Epidermal melanocyte (primary cell): ENCODE data around the gene KLHL6.

Experiments used
- DNase-seq: peaks from one replicate; pipeline ENCODE4 v3.0.0; 2011; ENCODE audit warnings: low spot score; ENCODE audit not compliant: insufficient read length

The KLHL6 gene

DNA sequence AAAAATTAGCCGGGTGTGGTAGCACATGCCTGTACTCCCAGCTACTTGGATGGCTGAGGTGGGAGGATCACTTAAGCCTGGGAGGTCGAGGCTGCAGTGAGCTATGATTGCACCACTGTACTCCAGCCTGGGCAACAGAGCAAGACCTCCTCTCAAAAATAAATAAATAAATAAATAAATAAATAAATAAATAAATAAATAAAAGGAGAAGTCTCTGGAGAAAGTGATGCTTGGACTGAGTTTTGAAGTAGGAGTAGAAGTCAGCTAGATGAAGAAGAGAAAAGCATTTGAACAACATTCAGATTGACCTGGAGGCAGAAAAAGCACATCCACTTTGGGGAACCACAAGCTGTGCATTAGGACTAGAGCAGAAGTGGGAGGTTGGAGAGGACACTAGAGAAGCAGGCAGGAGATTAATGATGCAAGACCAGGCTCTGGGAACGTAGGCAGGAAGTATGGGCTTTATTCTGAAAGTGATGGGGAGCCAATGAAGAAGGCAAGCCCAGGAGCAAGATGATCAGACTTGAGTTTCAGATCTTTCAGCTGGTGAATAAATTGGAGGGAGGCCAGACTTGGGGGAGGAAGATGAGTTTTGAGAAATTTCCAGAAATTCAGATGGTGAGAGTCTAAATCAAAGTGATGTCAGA is 48.7 kb downstream of the KLHL6 start:
- DNase-seq, result no peak

DNA sequence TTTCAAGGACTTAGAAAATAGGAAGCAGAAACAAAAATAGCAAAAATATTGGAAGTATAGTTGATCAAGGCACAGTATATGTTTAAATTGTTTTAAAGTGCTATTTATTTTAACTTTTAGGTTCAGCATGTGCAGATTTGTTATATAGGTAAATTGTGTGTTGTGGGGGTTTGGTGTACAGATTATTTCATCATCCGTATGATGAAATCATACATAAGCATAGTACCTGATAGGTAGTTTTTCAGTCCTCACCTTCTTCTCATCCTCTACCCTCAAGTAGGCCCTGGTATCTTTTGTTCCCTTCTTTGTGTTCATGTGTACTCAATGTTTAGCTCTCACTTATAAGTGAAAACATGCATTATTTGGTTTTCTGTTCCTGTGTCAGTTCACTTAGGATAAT is 50.9 kb downstream of the KLHL6 start:
- DNase-seq, result no peak

DNA sequence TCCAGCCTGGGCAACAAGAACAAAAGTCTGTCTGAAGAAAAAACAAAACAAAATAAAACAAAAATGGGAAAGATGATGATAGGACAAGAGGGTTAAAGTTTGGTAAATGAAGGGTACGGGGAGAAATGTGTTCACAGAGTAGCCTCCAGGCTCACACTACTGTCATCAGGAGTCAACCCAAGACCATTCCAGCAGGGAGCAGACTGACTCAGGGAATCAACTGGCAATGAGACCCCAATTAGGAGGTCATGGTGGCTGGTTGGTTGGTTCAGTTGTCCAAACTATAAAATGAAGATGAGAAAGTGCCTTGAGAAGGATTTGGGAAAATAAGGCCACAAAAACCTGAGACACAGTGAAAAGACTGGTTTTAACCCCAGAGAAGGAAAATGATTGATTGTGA is 51.8 kb downstream of the KLHL6 start:
- no peak for DNase-seq

DNA sequence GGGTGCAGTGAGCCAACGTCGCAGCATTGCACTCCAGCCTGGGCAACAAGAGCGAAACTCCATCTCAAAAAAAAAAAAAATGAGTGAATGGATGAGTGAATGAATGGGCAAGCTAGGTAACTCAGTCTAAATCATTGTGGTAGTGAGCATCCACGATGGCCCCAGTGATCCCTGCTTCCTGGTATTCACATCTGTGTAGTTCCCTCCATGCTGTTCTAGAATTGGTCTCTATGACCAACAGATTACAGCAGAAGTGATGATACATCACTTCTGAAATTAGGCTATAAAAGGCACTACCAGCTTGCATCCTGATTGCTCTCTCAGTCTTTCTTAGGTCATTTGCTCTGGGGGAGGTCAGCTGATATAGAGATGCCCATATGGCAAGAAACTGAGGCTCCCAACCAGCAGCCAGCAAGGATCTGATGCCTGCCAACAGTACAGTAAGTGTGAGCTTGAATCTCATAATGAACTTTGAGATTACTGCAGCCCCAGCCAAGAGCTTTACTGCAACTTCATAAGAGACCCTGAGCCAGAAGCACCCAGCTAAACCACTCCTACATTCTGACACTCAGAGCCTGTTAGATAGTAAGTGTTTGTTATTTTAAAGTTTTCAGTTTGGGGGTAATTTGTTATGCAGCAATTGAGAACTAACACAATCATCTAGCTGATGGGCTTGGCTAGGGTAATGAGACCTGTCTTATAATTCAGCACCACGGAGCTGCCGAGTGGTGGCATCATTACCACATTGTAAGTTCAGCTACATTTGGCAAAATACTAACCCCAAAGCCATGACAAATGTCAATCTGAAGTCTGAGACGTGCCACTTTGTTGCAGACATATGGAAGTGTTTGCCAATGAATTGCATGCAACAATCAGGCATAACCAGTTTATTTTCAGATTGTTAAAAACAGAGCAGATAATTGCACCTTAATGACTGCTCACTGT is 53.0 kb downstream of the KLHL6 start:
- no peak for DNase-seq

DNA sequence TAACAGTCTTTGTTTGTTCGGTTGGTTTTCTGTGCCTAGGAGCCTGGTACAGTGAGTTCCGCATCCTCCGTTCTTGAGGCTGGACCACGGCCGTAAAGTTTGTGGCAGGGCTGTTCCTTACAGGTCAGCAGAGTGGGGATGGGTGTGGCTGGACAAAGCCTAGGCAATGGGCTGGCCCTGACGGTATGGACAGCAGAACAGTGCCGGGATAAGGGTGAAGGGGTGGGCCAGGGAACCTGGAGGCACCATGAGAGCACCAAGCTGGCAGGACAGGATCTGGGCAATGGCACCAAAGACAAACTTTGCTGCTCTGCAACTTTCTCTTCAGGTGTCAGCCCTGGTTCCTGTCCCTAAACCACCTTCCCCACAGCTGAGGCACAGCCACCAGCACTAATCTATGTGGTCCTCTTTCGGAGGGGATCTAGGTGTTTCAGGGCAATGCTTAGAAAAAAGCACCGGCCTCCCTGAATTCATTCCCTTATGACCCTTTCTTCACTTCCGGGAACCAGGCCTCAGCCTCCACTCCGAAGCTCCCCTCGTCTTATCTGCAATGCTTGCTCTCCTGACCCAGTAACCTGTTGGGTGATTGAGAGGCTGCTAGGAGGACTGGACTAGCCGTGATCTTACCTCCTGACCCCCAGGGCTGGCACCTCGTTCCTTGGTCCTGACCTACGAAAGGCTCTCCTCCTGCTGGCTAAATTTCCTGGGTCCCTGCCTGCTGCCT is 54.4 kb downstream of the KLHL6 start:
- DNase-seq, result no peak

DNA sequence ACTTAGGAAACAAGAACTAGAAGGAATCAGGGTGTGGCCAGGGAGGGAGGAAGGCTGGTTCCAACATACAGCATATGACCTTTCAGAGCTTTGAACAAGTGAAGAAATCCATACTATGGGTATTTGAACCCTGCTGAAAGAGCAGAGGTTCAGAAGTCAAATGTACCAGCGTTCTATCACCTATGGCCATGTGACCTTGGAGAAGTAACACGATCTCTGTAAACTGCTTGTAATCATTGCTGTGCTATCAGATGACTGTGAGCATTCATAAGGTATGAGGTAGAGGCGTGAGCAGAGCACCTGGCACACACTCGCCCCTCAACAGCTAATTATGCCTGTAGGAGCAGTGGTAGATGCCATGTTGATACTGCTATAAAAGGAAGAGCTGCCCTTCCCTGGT is 55.2 kb downstream of the KLHL6 start:
- no peak for DNase-seq

DNA sequence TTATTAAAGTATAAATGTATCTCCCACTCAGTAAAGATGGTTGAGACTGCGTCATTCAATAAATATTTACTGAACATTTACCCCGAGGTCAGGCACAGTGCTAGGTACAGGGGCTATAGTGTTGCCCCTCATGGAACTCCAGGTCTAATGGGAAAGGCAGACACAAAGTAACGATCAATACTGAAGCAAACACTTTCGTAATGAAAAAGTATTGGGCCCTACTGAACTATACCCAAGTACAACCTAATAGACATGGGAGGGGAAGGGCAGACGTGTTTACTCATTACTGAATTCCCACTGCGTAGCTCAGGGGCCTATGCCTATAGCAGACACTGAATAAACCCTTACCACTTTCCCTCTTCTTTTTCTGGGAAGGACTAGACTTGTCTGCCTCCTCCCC is 56.9 kb downstream of the KLHL6 start:
- no peak for DNase-seq

DNA sequence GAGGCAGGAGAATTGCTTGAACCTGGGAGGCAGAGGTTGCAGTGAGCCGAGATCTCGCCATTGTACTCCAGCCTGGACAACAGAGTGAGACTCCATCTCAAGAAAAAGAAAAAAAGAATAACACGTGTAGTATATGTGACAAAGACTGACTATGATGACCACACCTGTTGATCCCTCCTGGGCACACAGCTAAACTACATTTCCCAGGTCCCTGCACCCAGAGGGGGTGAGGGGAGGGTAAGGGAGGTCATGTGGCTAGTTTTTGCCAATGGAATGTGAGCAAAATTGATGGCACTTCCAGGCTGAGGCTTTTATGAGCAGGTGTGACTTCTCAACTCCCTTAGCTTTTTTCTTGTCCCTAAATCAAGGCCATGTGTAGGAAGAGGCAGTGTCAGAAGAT is 58.2 kb downstream of the KLHL6 start:
- no peak for DNase-seq

DNA sequence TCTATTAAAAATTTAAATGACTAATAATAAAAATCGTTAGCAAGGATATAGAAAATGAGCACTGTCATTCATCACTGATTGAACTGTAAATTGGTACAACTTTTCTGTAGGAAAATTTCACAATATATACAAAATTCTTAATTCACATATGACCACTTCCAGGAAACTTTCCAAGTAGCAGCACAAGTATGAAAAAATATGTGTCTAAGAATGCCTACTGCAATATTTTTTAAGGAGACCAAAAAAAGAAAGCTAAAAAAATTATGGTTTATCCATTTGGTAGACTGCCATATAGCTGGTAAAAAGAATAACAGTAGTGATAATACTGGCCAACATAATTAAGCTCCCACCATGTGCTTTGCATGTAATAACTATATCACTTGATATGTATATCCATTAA is 59.2 kb downstream of the KLHL6 start:
- DNase-seq, result no peak

DNA sequence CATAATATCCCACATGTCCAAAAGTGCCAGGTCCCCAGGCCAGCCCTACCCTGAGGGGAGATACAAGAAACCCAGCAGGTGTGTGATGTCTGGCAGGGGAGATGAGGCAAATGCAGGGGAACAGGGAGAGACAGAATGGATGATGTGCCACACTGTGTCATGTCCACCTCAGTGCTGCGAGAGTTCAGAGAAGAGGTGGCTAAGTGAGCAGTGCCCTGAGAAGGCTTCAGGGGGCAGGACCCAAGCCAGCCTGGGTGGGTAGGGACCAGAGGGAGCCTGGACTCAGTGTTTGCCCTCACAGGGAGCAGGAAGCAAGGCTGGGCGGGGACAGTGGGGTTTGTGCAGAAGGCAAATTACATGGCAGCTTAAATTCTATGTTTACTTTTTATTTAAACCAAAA is 61.2 kb downstream of the KLHL6 start:
- DNase-seq, result no peak

DNA sequence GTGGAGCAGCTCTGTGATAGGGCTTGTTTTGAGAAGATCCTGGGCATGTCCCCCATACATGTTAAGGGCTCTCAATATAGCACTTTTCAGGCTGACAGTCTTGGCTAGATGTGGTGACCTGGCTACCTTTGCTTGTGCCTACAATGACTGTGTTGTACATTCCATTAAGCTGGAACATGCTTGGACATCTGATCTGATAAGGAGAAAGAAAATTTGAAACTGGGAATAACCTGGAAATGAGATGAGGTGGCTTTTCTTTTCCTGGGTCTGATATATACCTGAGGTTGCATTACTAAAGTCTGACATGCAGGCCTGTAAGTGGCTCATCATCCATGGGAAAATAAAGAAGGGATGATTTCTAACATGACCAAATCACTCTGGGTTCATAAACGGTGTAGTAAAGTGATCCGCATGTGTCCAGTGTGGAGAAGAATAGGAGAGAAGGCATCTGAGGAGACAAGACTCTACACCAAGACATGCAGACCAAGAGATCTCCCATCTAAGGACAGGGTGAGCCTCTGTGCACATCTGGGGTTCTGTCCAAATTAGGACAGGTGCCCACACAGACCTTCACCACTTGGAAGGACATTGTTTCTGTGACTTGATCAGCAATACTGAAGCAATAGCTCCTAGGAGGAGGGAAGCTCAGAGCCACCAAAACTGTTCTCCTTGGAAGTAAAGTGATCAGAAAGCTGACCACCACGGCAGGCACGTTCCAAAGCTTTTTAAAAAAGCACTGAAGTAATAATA is 62.0 kb downstream of the KLHL6 start:
- DNase-seq, result no peak

DNA sequence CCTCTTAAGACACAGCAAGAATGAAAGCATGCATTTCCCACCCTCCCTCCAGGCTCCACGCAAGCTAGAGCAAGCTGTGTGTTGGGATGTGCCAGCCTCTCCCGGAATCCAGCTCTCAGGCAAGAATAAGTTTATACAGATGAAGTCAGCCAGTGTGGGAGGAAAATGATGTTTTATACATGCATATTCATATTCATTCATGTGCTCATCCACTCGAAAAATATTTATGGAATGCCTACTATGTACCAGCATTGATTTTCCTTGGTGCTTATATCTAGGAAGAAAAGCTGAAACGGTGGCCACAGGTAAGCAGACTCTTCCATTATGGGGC is 62.7 kb downstream of the KLHL6 start:
- no peak for DNase-seq

DNA sequence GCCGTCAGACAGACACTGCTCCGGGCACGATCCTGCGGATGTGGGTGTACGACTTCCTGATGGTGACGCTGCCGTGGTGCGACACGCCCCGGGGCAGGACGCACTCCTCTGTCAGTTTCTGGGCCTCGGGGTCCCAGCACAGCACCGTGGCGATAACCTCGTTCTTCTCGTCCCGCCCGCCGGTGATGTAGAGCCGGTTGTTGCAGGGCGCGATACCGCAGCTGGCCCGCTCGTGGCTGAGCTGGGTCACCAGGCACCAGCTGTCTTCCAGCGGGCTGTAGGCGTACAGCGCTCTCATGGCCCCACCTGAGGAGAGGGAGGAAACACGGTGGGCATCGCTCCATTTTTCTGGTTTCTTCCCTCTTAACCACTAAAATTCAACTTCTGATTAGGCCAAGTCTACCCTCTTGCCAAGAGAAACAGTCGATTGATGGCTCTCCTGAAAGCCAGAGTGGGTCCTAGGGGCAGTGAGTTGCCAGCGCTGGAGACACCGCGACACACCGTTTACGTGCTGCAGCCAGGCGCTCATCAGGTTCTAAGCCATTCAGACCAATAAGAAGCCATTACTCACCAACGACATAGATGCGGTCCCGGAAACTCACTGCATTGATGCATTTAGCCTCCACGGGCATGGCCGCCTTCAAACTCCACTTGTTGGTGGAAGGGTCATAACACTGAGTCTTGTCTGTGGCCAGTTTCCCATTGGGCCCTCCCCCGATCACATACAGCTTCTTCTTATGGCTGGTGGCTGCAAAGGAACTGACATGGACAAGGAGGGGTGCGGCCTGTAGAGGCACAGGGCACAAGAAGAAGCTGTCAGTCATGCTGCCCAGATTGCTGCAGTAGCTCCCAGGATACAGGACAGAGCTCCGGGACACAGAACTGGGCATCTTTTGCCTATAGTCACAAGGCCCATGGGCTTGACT is 63.3 kb downstream of the KLHL6 start:
- DNase-seq, result no peak

DNA sequence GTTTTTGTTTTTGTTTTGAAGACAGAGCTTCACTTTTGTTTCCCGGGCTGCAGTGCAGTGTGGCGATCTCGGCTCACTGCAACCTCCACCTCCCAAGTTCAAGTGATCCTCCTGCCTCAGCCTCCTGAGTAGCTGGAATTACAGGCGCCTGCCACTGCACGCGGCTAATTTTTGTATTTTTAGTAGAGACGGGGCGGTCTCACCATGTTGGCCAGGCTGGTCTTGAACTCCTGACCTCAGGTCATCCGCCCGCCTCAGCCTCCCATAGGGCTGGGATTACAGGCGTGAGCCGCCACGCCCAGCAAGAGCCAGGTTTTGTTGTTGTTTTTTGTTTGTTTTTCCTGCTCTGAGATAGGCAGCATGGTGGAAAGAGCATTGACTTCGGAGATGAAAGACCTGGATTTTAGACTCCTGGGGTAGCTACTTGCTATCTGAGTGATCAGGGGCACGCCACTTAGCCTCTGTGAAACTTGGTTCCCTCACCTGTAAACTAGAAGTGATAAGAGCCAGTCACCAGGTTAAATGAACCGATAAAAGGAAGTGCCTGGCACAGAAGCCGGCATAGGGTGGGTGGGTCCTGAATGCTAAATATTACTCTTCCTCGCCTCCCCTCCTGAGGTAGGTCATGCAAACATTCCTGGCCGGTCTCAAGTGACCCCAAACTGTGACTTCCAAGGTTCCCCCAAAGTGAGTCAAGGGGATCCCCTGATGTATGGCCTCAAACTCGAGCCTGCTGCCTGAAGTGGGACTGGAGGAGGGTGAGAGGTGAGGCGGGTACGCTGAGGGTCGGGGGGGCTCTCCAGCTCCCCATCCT is 64.2 kb downstream of the KLHL6 start:
- DNase-seq, result no peak

DNA sequence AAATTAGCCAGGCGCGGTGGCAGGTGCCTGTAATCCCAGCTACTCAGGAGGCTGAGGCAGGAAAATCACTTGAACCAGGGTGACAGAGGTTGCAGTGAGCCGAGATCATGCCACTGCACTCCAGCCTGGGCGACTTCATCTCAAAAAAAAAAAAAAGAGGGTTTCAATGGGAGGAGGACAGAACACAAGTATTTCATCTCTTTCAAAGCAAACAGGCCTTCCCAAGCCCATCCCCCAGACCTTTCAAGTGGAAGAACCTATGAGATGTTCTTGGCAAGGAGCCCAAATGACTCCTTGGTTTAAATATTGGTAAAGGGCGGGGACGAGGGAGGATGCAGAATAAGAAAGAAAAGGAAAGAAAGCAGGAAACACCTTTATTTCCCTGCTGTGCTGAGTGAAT is 64.9 kb downstream of the KLHL6 start:
- no peak for DNase-seq

DNA sequence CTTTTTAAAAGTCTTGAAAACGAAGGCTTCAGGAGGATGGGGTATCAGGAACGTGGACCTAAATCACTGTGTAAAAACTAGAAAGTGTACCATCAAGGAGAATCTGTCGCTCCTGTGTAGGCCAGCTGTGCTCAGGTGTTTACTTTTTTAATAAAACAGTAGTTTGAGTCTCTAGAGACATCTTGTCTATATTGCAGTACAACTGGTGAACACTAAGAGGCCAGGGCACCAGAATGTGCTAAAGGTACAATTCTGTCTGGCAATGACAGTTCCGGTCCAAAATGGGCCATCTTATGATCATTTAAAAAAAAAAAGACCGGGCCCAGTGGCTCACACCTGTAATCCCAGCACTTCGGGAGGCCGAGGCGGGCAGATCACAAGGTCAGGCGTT is 65.3 kb downstream of the KLHL6 start:
- no peak for DNase-seq

DNA sequence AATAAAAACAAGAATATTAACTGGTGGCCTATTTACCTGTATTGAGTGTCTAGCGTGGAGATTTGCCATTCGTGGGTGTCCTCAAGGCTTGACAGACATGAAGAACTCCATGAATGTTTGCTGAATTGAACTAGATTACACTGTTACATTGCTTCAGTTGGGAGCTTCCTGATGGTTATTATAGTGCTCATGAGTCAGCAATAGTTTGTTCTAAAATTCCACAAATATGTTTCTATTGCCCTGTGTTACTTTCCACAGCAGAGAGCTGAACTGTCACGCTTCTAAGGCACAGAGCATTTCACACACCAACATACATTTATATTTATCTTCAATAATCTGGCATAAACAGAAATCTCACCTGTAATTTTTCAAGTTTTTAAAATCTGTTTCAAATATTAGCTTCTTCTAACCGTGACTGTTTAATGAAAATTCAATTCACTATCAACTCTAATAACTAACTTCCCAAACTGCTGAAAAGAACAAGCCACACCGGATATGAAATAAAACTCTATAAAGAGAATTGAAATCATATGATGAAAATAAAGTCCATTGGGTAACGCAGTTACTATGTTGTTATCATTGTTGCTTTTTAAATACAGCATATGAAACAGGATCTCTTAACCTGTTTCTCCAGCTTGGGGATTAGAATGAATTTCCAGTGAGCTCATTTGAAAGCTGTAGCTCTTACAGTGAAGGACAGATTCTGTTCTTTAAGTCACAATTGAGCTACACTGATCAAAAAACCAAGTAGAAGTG is 65.9 kb downstream of the KLHL6 start:
- DNase-seq, result no peak

DNA sequence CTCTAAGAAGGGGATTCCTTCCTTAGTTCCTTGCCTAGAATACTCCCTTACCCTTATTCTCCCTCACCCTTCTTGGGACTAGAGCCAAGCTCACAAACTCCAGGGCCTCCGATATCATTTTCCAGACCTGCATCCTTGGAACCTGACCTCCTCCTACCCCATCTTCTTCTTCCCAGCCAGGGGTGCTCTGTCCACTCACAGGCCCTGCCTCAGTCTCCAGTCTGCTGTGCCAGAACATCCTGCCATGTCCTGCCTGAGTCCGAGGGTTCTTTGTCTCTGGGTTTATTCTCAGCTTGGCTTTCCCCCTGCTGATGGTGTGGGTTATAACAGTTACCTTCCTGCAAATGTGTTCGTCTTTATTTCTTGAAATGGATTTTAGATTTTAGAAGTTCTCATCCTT is 67.2 kb downstream of the KLHL6 start:
- DNase-seq, result no peak

DNA sequence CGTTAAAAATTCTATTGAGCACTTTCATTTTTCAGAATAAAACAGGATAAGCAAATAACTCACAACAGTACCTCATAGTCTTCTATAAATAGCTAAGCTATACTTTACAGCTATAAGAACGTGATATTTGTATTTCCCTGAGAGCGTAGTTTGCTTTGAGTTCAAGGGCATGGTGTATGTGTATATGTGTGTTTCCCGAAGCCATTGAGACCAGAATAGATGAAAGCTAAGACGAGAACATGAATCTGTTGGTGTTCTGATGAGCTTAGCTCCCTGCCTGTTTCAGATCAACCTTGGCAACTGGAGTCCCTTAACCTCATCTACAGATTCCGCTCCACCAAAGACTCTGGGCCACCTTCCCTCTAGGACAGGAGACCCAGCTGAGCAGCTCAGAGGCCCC is 67.6 kb downstream of the KLHL6 start:
- no peak for DNase-seq
